Small intestine (tissue), 7 donors: ENCODE data around the gene BHLHA15. TPM values are rescaled to one million over a fixed set of nuclear protein-coding genes. Genes with fewer than 3 reads are reported as not detected.

ENCODE experiments used
- DNase-seq, 2 donors: peaks; one replicate each; pipeline versions ENCODE4 v3.0.0 to v3.0.0-alpha.2; 2013
- FAIRE-seq: peaks from 2 replicates; lab custom pipeline; 2012; peaks lifted over from hg19 to GRCh38; lab: Jason Lieb, UNC
- H3K27ac ChIP-seq, 3 donors: one replicate each; pipeline ENCODE4 v1.5.1; 2013; ENCODE audit warnings: low read length in 2 of 3, mild to moderate bottlenecking in 2 of 3, control low read depth in 1 of 3, inconsistent platforms in 1 of 3, low read depth in 1 of 3, moderate library complexity in 1 of 3
- H3K27me3 ChIP-seq, 3 donors: one replicate each; pipeline ENCODE4 v1.6.1; 2013; ENCODE audit warnings: low read length in 3 of 3, inconsistent platforms in 1 of 3; ENCODE audit not compliant: control insufficient read depth in 3 of 3, insufficient read depth in 3 of 3
- H3K36me3 ChIP-seq, 3 donors: one replicate each; pipeline ENCODE4 v1.6.1; 2013; ENCODE audit warnings: low read length in 3 of 3, inconsistent platforms in 1 of 3, low read depth in 1 of 3, mild to moderate bottlenecking in 1 of 3, moderate library complexity in 1 of 3; ENCODE audit not compliant: control insufficient read depth in 3 of 3, insufficient read depth in 2 of 3
- H3K4me1 ChIP-seq, 3 donors: one replicate each; pipeline ENCODE4 v1.6.1; 2013; ENCODE audit warnings: low read length in 2 of 3, inconsistent platforms in 1 of 3, low read depth in 1 of 3, mild to moderate bottlenecking in 1 of 3, moderate library complexity in 1 of 3; ENCODE audit not compliant: control insufficient read depth in 3 of 3, insufficient read depth in 2 of 3
- H3K4me3 ChIP-seq, 3 donors: one replicate each; pipeline ENCODE4 v1.5.1; 2013; ENCODE audit warnings: low read length in 3 of 3, control low read depth in 1 of 3, inconsistent platforms in 1 of 3, low read depth in 1 of 3, mild to moderate bottlenecking in 1 of 3, moderate library complexity in 1 of 3
- H3K9me3 ChIP-seq, 2 donors: one replicate each; pipeline ENCODE4 v1.6.1; 2013; ENCODE audit warnings: low read depth in 1 of 2, low read length in 1 of 2; ENCODE audit not compliant: control insufficient read depth in 2 of 2, insufficient read depth in 1 of 2
- WGBS, 3 donors: extraction: QIAGEN DNeasy Blood & Tissue Kit; methylation state at CpG; one replicate each; pipeline ENCODE4 v1.1.7; 2013; 5-methylcytosine and 5-hydroxymethylcytosine counted together
- polyA plus RNA-seq, 4 donors: library from polyadenylated mRNA; stranded (reverse) in 3 of 4; unstranded in 1 of 4; fragments of 200-250 nt in 3 of 4; fragments of 120-200 nt in 1 of 4; gene quantifications; one replicate each; pipeline versions ENCODE4 v1.2.1 to v1.2.3, GENCODE V29; 2013
- donor health status: healthy with polysubstance abuse.
- donor health status: control.
- donor health status: control.
- donor health status: Bipolar disorder and iron deficiency.
- donor health status: healthy.

The BHLHA15 gene
- polyA plus RNA-seq, 4 donors, result 0.34 to 4.1 (median 2.6) TPM; not detected in 1

DNA sequence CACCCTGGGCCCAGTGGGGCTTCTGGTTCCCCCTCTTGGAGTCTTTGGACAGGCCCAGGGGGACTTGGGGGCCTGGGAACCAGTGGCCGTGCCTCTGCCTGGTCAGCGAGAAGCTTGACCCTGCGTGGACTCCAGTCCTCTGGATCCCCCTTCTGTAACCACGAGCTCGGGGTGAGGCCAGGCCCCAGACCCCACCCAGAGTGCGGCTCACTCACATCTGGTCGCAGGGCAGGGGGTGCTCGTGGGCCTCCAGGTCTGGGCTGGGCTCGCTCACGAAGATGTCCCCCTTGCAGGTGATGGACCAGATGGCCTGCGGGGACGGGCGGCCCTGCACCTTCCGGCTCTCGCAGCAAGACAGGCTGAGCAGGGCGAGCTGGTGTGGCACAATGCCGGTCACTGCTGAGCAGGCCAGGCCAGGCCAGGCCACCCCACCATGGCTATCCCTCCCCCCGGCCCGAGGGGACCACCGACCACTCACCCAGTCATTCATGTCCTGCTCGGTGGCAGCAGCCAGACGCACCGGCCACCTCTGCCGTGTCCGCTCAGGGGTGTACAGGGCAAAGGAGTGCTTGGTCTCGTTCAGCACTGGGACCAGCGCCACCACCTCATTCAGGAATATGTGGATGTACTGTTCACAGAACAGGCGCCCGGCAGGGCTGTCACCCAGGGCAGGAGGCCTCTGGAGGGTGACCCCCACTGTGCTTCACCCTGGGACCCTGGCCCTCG lies 19.7 kb downstream of the BHLHA15 start:
- no peaks in the 10 kb centered on the region for H3K9me3 ChIP-seq
- no peaks in the 10 kb centered on the region for H3K27me3 ChIP-seq
- H3K4me1 ChIP-seq, result no peaks in the 10 kb centered on the region
- H3K36me3 ChIP-seq, result peaks cover 4 to 66% (median 5%) of the 10 kb centered on the region in 3 donors
- no peak for DNase-seq
- WGBS, 3 donors, result 95 to 96% (median 96%) methylated on average over 29 to 30 of the region's 30 CpGs
- no peak overlapping the region for H3K4me3 ChIP-seq
- H3K27ac ChIP-seq, result no peak overlapping the region
- FAIRE-seq, result no peak

- DNase-seq, result no peak
- no peak overlapping the region for H3K27ac ChIP-seq
- no peaks in the 10 kb centered on the region for H3K9me3 ChIP-seq
- no peaks in the 10 kb centered on the region for H3K4me1 ChIP-seq
- no peak for FAIRE-seq
- H3K4me3 ChIP-seq, result no peak overlapping the region
- no peaks in the 10 kb centered on the region for H3K27me3 ChIP-seq
- WGBS, 3 donors, result 92 to 95% (median 94%) methylated on average over 19 to 25 of the region's 25 CpGs
- peaks cover 4 to 67% (median 5%) of the 10 kb centered on the region in 3 donors for H3K36me3 ChIP-seq
These were observed 20.4 kb downstream of the BHLHA15 start for GRCh38 chr7:98231493-98232262.

DNA sequence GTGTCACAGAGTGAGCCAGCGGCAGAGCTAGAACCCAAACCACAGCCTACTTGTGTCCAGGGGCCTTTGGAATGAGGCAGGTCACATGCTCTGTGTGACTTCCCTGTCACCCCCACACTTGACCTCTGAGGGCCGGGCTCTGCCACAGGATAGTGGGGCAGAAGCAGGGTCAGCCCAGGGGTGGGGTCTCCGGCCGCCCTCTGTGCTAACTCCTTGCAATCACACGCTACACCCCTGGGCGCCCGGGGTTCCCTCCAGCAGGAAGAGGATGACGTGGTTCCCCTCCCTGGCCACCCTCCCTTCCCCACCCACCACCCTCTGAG lies 21.0 kb downstream of the BHLHA15 start:
- no peaks in the 10 kb centered on the region for H3K27me3 ChIP-seq
- 92 to 93% (median 93%) methylated on average over 6 to 8 of the region's 8 CpGs for WGBS, 3 donors
- H3K4me1 ChIP-seq, result no peaks in the 10 kb centered on the region
- H3K9me3 ChIP-seq, result no peaks in the 10 kb centered on the region
- DNase-seq (no peak), FAIRE-seq (no peak)
- H3K27ac ChIP-seq, result no peak overlapping the region
- H3K4me3 ChIP-seq, result no peak overlapping the region
- peaks cover 4 to 69% (median 5%) of the 10 kb centered on the region in 3 donors for H3K36me3 ChIP-seq

DNA sequence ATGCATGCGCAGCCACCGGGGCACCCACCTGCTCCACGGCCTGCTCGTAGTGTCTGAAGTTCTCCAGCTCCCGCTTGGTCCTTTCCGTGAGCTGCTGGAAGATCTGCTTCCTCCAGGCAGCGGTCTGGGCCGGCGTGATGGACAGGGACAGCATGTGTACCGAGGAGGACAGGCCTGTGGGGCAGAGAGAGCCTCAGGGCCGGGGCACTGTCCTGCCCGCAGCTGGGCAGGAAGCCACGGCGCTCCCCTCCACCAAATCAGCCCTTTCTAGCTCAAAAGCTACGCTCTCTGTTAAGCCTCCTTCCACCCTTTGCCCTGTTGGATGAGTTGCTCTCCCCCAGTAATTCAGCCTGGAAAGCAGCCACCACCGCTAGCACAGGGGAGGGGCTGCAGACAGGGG lies 21.6 kb downstream of the BHLHA15 start:
- WGBS, 3 donors, result 90 to 93% (median 91%) methylated on average over 16 of the region's 16 CpGs
- Histone ChIP-seq H3K4me3 (no peak overlapping the region), H3K36me3 (peaks cover 4 to 68% (median 4%) of the 10 kb centered on the region in 3 donors), H3K27me3 (no peaks in the 10 kb centered on the region), H3K9me3 (no peaks in the 10 kb centered on the region), H3K4me1 (no peaks in the 10 kb centered on the region), H3K27ac (no peak overlapping the region)
- DNase-seq (no peak), FAIRE-seq (no peak)

DNA sequence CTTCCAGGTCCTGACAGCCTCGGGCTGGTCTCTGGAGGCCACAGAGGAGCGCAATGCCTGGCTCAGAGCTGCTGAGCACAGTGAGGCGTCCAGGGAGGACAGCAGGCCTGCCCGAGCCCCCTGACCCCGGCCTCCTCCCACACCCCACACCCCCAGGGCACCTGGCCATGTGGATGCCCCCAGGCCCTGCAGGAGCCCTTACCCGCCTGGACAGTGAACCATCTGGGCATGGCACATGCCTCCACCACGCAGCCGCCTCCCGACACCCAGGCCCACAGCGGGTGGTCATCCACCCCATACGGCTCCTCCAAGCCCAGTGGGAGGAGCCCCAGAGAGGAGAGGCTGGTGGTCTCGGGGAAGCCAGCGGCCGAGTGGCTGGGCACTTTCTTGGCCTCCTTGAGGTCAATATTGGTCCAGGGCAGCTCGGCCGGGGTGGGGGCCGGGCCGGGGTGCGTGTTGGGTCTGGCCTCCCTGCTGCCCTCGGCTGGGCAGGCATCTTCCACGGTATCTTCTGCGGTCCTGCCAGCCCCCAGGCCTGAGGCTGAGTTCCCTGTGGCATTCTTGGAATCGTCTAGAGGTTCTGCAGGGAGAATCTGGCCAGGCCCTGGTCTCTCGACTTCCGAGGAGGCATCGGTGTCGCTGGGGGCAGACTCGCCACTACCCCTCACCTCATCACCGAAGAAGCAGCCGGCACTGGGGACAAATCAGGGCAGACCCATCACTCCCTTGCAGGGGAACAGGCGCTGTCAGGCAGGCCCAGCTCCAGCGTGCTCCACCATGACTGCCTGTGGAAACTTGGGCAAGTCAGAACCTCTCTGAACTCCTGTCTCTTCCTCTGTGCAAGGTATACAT lies 22.2 kb downstream of the BHLHA15 start:
- DNase-seq, result no peak
- peaks cover 3 to 67% (median 4%) of the 10 kb centered on the region in 3 donors for H3K36me3 ChIP-seq
- 94 to 98% (median 96%) methylated on average over 28 to 32 of the region's 32 CpGs for WGBS, 3 donors

DNA sequence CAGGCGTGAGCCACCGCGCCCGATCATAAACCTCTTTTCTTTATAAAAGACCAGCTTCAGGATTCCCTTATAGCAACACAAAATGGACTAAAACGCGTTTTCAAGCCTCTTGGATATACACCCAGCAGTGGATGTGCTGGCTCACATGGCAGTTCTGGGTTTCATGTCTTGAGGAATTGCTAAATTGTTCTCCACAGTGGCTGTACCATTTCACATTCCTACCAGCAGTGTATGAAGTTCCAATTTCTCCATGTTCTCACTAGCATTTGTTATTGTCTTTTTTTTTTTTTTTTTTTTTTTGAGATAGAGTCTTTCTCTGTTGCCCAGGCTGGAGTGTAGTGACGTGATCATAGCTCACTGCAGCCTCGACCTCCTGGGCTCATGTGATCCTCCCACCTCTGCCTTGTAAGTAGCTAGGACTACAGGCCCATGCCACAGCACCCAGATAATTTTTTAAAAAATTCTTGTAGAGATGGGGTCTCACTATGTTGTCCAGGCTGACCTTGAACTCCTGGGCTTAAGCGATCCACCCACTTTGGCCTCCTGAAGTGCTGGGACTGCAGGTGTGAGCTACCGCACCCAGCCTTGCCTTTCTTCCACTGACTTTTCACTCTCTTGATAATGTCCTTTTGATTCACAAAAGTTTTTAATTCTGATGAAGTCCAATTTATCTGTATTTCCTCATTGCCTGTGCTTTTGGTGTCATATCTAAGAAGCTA lies 23.3 kb downstream of the BHLHA15 start:
- no peaks in the 10 kb centered on the region for H3K27me3 ChIP-seq
- H3K9me3 ChIP-seq, result no peaks in the 10 kb centered on the region
- no peak overlapping the region for H3K27ac ChIP-seq
- no peak for DNase-seq
- no peak for FAIRE-seq
- H3K36me3 ChIP-seq, result peaks cover 2 to 66% (median 3%) of the 10 kb centered on the region in 3 donors
- no peak overlapping the region for H3K4me3 ChIP-seq
- WGBS, 3 donors, result 93 to 94% (median 94%) methylated on average over 10 of the region's 10 CpGs
- H3K4me1 ChIP-seq, result no peaks in the 10 kb centered on the region

More for the DNA sequence above, 22.2 kb downstream of the BHLHA15 start:
- Histone ChIP-seq H3K4me1 (no peaks in the 10 kb centered on the region), H3K27me3 (no peaks in the 10 kb centered on the region), H3K4me3 (no peak overlapping the region), H3K9me3 (no peaks in the 10 kb centered on the region), H3K27ac (no peak overlapping the region)
- no peak for FAIRE-seq

GRCh38 chr7:98235901-98236300 lies 24.7 kb downstream of the BHLHA15 start:
- peaks cover 2 to 65% (median 3%) of the 10 kb centered on the region in 3 donors for H3K36me3 ChIP-seq
- H3K9me3 ChIP-seq, result no peaks in the 10 kb centered on the region
- no peaks in the 10 kb centered on the region for H3K27me3 ChIP-seq
- no peak for FAIRE-seq
- no peak overlapping the region for H3K4me3 ChIP-seq
- no peak overlapping the region for H3K27ac ChIP-seq
- DNase-seq, result no peak
- H3K4me1 ChIP-seq, result no peaks in the 10 kb centered on the region
- WGBS, 3 donors, result 92 to 95% (median 94%) methylated on average over 11 of the region's 11 CpGs
